ENCODE measurements around the gene KLK3. TPM values are rescaled to one million over a fixed set of nuclear protein-coding genes. Genes with fewer than 3 reads are reported as not detected.
A peak's percentile ranks its signal among the peaks of the same experiment; 100 is the strongest.
"Not testable (repeated sequence)": the region's sequence is repeated elsewhere in the genome, so short reads cannot be mapped to it uniquely, and the experiment has no call there.

Gene KLK3
- total RNA-seq, 1 experiment from 2014 or later = not detected

DNA sequence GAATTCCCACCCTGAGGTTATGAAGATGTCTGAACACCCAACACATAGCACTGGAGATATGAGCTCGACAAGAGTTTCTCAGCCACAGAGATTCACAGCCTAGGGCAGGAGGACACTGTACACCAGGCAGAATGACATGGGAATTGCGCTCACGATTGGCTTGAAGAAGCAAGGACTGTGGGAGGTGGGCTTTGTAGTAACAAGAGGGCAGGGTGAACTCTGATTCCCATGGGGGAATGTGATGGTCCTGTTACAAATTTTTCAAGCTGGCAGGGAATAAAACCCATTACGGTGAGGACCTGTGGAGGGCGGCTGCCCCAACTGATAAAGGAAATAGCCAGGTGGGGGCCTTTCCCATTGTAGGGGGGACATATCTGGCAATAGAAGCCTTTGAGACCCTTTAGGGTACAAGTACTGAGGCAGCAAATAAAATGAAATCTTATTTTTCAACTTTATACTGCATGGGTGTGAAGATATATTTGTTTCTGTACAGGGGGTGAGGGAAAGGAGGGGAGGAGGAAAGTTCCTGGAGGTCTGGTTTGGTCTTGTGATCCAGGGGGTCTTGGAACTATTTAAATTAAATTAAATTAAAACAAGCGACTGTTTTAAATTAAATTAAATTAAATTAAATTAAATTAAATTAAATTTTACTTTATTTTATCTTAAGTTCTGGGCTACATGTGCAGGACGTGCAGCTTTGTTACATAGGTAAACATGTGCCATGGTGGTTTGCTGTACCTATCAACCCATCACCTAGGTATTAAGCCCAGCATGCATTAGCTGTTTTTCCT, 7.0 kb downstream of the KLK3 start:
- DNase-seq (ENCODE audit: low read depth) = no peak

DNA sequence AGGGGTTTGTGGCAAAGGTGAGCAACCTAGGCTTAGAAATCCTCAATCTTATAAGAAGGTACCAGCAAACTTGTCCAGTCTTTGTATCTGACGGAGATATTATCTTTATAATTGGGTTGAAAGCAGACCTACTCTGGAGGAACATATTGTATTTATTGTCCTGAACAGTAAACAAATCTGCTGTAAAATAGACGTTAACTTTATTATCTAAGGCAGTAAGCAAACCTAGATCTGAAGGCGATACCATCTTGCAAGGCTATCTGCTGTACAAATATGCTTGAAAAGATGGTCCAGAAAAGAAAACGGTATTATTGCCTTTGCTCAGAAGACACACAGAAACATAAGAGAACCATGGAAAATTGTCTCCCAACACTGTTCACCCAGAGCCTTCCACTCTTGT, 14.8 kb downstream of the KLK3 start:
- no peak for DNase-seq (ENCODE audit: low read depth)

DNA sequence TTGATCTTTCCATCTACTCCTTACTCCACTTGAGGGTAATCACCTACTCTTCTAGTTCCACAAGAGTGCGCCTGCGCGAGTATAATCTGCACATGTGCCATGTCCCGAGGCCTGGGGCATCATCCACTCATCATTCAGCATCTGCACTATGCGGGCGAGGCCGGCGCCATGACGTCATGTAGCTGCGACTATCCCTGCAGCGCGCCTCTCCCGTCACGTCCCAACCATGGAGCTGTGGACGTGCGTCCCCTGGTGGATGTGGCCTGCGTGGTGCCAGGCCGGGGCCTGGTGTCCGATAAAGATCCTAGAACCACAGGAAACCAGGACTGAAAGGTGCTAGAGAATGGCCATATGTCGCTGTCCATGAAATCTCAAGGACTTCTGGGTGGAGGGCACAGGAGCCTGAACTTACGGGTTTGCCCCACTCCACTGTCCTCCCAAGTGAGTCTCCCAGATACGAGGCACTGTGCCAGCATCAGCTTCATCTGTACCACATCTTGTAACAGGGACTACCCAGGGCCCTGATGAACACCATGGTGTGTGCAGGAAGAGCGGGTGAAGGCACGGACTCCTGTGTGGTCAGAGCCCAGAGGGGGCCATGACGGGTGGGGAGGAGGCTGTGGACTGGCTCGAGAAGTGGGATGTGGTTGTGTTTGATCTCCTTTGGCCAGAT, 15.8 kb downstream of the KLK3 start:
- DNase-seq (ENCODE audit: low read depth) = no peak

DNA sequence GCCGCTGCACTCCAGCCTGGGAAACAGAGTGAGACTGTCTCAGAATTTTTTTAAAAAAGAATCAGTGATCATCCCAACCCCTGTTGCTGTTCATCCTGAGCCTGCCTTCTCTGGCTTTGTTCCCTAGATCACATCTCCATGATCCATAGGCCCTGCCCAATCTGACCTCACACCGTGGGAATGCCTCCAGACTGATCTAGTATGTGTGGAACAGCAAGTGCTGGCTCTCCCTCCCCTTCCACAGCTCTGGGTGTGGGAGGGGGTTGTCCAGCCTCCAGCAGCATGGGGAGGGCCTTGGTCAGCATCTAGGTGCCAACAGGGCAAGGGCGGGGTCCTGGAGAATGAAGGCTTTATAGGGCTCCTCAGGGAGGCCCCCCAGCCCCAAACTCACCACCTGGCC, 18.3 kb downstream of the KLK3 start, which contains the start of gene KLK2:
Gene KLK2, plus strand, starts transcription at position 384 of the 400 bp plus-strand sequence. CDS start 35 bp downstream, outside the sequence.
- no peak for DNase-seq (ENCODE audit: low read depth)

DNA sequence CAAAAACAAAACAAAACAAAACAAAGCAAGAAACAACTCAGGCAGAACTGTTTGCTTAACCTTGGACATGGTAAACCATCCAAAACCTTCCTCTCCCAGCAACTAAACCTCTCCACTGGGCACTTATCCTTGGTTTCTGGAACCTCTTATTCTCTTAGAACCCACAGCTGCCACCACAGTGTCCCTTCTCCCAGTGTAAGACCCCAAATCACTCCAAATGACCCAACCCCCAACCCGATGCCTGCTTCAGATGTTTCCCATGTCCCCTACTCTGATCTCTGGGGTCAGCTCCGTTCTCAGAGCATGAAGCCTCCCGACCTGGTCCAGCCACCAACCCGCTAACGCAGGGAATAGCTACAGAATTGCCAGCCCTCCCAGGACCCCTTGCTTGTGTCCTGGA, 19.5 kb downstream of the KLK3 start:
- no peak for DNase-seq (ENCODE audit: low read depth)

DNA sequence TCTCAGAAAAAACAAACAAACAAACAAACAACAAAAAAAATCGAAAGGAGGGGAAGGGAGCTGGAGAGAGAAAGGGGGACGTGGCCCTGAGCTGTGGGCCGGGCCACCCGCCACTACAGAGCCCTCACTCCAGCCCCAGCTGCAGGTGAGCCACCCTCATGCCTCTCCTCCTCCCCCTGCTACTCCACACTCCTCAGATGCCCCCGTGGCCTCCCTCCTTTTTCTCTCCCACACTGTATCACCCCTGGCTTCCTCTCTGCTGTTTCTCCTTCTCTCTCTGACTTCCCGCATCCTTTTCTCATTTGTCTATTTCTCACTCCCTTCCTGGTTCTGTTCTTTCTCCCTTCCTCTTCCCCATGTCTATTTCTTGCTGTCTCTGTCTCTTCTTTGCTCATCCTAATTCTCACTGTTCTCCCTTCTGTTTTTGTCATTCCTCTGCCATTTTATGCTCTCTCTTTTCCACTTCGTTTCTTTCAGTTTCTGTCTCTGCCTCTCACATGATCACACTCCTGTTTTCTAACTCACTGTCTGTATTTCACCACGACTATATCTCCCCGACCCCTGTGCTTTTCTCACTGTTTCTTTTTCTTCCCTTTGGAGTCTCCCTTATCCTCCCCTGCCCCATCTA, 21.2 kb downstream of the KLK3 start:
- no peak for DNase-seq (ENCODE audit: low read depth)

- no peak for DNase-seq (ENCODE audit: low read depth)
These were observed 21.7 kb downstream of the KLK3 start for GRCh38 chr19:50876456-50876855.

GRCh38 chr19:50877338-50877737, 22.6 kb downstream of the KLK3 start:
- no peak for DNase-seq (ENCODE audit: low read depth)

GRCh38 chr19:50878851-50879250, 24.1 kb downstream of the KLK3 start:
- no peak for DNase-seq (ENCODE audit: low read depth)

GRCh38 chr19:50880241-50880640, 25.5 kb downstream of the KLK3 start:
- no peak for DNase-seq (ENCODE audit: low read depth)

DNA sequence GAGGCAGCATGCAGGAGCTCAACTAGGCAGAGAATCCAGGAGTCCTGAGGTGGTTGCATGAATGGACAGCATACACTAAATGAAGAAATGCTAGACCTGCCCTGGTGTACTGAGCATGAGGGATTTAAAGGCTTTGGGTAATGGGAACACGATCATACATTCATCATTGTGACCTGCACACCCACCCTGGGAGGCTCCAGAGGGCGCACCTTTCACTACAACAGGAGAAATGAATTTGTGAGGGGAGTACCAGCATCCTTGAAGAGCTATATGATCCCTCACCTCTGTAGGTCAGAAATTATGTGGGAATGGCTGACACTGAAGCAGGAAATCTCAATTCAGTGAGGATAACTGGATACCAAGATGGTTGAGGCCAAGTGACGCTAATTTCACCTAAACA, 27.5 kb downstream of the KLK3 start:
- no peak for DNase-seq (ENCODE audit: low read depth)

GRCh38 chr19:50889638-50890037, 34.9 kb downstream of the KLK3 start:
- no peak for DNase-seq (ENCODE audit: low read depth)

GRCh38 chr19:50890422-50891252, 35.9 kb downstream of the KLK3 start:
- peak; percentile 68 for DNase-seq (ENCODE audit: low read depth)

DNA sequence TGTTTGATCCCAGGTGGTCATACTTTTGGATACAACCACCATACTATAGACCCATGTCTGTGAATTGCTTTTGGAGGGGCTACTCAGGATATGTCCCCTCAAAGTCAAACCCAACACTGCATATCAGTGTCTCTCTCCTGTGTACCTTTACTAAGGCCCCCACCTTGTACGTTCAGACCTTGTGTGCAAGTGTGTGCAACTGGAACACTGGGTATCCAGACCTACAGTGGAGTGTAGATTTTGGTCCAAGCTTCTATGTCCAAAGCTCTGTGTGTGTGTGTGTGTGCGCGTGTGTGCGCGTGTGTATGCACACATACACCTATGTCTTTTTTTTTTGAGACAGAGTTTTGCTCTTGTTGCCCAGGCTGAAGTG, 36.5 kb downstream of the KLK3 start:
- DNase-seq (ENCODE audit: low read depth) = no peak

GRCh38 chr19:50893047-50893736, 38.5 kb downstream of the KLK3 start:
- DNase-seq (ENCODE audit: low read depth) = no peak

GRCh38 chr19:50894478-50895356, 40.0 kb downstream of the KLK3 start:
- DNase-seq (ENCODE audit: low read depth) = no peak

DNA sequence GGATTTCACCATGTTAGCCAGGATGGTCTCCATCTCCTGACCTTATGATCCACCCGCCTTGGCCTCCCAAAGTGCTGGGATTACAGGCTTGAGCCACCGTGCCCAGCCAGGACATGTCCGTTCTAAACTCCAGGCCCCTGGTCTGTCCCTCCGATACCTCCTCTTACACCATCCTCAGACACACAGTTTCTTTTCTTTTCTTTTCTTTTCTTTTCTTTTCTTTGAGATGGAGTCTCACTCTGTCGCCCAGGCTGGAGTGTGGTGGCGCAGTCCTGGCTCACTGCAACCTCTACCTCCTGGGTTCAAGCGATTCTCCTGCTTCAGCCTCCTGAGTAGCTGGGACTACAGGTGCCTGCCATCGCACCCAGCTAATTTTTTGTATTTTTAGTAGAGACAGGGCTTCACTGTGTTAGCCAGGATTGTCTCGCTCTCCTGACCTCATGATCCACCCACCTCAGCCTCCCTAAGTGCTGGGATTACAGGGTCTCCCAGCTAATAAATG, 41.4 kb downstream of the KLK3 start:
- not testable (repeated sequence) for DNase-seq (ENCODE audit: low read depth)

DNA sequence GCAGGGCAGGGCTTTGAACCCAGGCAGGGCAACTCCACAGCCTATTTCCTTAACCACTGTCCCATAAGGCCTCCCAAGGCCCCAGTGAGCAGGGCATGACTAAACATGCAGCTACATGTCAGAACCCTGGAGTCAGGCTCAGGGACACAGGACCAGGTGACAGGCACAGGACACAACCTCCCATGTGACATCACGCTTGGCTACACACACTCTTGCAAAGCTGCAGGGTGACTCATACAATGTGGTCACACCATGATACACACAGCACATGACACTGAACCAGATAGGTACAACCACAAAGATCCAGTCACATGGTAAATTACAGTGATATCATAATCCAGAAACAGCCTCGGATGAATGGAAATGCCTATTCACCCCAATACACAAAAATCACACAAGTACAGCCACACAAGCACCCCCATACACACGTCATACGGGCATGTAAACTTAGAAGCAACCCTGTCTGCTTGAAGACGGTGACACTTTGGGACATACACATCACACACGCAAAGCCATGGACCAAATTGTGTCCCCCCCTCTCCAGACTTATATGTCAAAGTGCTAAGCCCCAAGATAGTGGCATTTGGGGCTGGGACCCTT, 42.0 kb downstream of the KLK3 start:
- DNase-seq (ENCODE audit: low read depth) = peak; percentile 84

- no peak for DNase-seq (ENCODE audit: low read depth)
These were observed 42.5 kb downstream of the KLK3 start for GRCh38 chr19:50897191-50897607.

DNA sequence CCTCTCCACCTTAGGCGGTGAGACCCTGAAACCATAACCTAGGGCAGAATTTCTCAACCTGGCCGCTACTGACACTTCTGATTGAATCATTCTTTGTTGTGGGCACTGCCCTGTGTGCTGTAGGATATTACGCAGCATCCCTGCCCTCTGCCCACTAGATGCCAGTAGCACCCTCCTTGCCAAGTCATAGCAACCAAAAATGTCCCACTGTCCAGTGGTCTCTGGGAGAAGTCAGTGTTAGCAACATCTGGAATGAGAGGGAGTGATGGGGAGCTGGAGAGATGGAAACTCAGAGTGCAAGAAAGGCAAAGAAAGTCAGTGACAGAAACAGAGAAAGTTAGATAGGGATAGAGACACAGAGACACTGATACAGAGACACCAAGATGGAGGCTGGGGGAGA, 42.9 kb downstream of the KLK3 start:
- no peak for DNase-seq (ENCODE audit: low read depth)

Measured in M059J (cell line).